Spleen (tissue), 11 donors: ENCODE measurements around the gene LAMC1. TPM values are rescaled to one million over a fixed set of nuclear protein-coding genes. Genes with fewer than 3 reads are reported as not detected.
"Not testable (repeated sequence)": the region's sequence is repeated elsewhere in the genome, so short reads cannot be mapped to it uniquely, and the experiment has no call there.

Source experiments
- DNase-seq: peaks from one replicate; pipeline ENCODE4 v3.0.0-alpha.2; 2020
- H3K27ac ChIP-seq, 8 donors: fragments of 200-600 bp; sonication (generic) in 7 of 8; 1 replicate in 4 of 8; 2 replicates in 4 of 8; pipeline versions ENCODE4 v1.5.0 to v1.8.0; 2016 to 2021; ENCODE audit warnings: inconsistent platforms in 4 of 8, mild to moderate bottlenecking in 4 of 8, moderate library complexity in 1 of 8
- H3K27me3 ChIP-seq, 7 donors: fragments of 200-600 bp; sonication (generic) in 6 of 7; replicated peaks in 1 of 7; 1 replicate in 4 of 7; 2 replicates in 3 of 7; pipeline versions ENCODE4 v1.5.0 to v1.8.0; 2016 to 2021; ENCODE audit warnings: inconsistent platforms in 3 of 7, mild to moderate bottlenecking in 1 of 7
- H3K36me3 ChIP-seq, 6 donors: fragments of 200-600 bp; sonication (generic) in 5 of 6; 1 replicate in 4 of 6; 2 replicates in 2 of 6; pipeline versions ENCODE4 v1.5.0 to v1.8.0; 2016 to 2021; ENCODE audit warnings: inconsistent platforms in 2 of 6
- H3K4me1 ChIP-seq, 6 donors: fragments of 200-600 bp; sonication (generic) in 5 of 6; 1 replicate in 3 of 6; 2 replicates in 3 of 6; pipeline versions ENCODE4 v1.5.0 to v1.8.0; 2016 to 2021; ENCODE audit warnings: inconsistent platforms in 3 of 6
- H3K4me3 ChIP-seq, 8 donors: fragments of 200-600 bp; sonication (generic) in 7 of 8; 1 replicate in 4 of 8; 2 replicates in 4 of 8; pipeline versions ENCODE4 v1.5.0 to v1.8.0; 2016 to 2021; ENCODE audit warnings: inconsistent platforms in 4 of 8, mild to moderate bottlenecking in 4 of 8, moderate library complexity in 2 of 8
- H3K9me3 ChIP-seq, 8 donors: fragments of 200-600 bp; sonication (generic) in 7 of 8; 1 replicate in 4 of 8; 2 replicates in 4 of 8; pipeline versions ENCODE4 v1.5.0 to v1.8.0; 2016 to 2021; ENCODE audit warnings: inconsistent platforms in 4 of 8
- POLR2A ChIP-seq, 3 donors: fragments of 450-650 bp; IDR thresholded peaks; one replicate each; pipeline ENCODE4 v1.5.1; 2017; ENCODE audit warnings: antibody characterized with exemption in 3 of 3, mild to moderate bottlenecking in 1 of 3
- POLR2AphosphoS5 ChIP-seq, 3 donors: sonication (generic); formaldehyde crosslinking; IDR thresholded peaks; one replicate each; pipeline ENCODE4 v1.5.1; 2017; ENCODE audit warnings: antibody characterized with exemption in 3 of 3
- WGBS, 5 donors: extraction: QIAGEN DNeasy Blood & Tissue Kit in 3 of 5; methylation state at CpG; one replicate each; pipeline versions ENCODE4 v1.1.5 to v1.1.7; 2013 to 2018; 5-methylcytosine and 5-hydroxymethylcytosine counted together
- intact Hi-C: fragments of 100-400 bp; cut with DNase I; formaldehyde crosslinking; loops from one replicate; pipeline ENCODE4 v1.15.0; 2023; ENCODE audit warnings: low total_unique reads
- polyA plus RNA-seq, 3 donors: library from polyadenylated mRNA; stranded (reverse); fragments of 200-250 nt; gene quantifications; one replicate each; pipeline ENCODE4 v1.2.1, GENCODE V29; 2013
- total RNA-seq, 7 donors: library from RNA; depleted of rRNA in 3 of 7; stranded (reverse); fragments of >200 nt in 3 of 7; fragmentation: NEBNext Ultra II Directional in 4 of 7; extraction: Animal tissue kit (Norgen Biotek cat#: 25700) in 4 of 7; gene quantifications; one replicate each; pipeline versions ENCODE4 v1.1.0 to v1.2.1, GENCODE V29; 2016 to 2021
- TF ChIP-seq, protein P1 (sequence below), 11 experiments: fragments of 200-600 bp in 7 of 11; fragments of 450-650 bp in 4 of 11; sonication (generic) in 4 of 11; IDR thresholded peaks in 8 of 11; conservative IDR thresholded peaks in 3 of 11; 1 replicate in 7 of 11; 2 replicates in 4 of 11; pipeline versions ENCODE4 v1.4.0 to v1.8.0; 2016 to 2021; ENCODE audit warnings: antibody characterized with exemption in 11 of 11, inconsistent platforms in 4 of 11, mild to moderate bottlenecking in 1 of 11
- donor health status: healthy with polysubstance abuse.
- donor health status: DM: no; HTN: no; CAD: no; lungs with moderate emphysema.
- donor health status: DM: no; HTN: no; CAD: no.
- donor health status: Bipolar disorder and iron deficiency.
- donor health status: healthy.
- donor health status: DM: no; HTN: no; CAD: no.
- donor health status: DM: yes; HTN: yes; CAD: no.

Gene LAMC1
- total and polyA plus RNA-seq, 10 donors: 2.7 to 38.5 (median 30.5) TPM

DNA sequence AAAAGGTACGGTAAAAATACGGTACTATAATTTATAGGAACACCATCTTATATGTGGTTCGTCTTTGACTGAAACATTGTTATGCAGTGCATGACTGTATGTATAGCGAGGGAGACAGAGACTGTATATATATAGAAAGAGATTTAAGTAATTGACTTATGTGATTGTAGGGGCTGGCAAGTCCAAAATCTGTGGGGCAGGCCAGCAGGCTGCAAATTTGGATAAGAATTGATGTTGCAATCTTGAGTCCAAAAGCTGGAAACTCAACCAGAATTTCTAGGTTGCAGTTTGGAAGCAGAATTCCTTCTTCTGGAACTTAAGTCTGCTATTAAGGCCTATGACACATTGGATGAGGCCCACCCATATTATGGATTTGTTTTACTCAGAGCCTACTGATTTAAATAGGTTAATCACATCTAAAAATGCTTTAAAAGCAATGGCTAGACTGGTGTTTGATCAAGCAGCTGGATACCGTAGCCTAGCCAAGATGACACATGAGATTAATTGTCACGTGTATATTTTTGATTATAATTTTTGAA, 42.0 kb downstream of the LAMC1 start:
- Histone ChIP-seq H3K27me3 (no peaks in the 10 kb centered on the region), H3K4me3 (no peak overlapping the region), H3K9me3 (peaks cover 0 to 12% (median 0%) of the 10 kb centered on the region in 8 donors), H3K4me1 (peaks cover 0 to 3% (median 0%) of the 10 kb centered on the region in 6 donors), H3K36me3 (no peaks in the 10 kb centered on the region), H3K27ac (no peak overlapping the region)
- intact Hi-C loops: no loop called here
- no peak for DNase-seq
- TF ChIP-seq POLR2A (IDR thresholded peaks at IDR 0.05): no peak
- TF ChIP-seq, protein P1, sequence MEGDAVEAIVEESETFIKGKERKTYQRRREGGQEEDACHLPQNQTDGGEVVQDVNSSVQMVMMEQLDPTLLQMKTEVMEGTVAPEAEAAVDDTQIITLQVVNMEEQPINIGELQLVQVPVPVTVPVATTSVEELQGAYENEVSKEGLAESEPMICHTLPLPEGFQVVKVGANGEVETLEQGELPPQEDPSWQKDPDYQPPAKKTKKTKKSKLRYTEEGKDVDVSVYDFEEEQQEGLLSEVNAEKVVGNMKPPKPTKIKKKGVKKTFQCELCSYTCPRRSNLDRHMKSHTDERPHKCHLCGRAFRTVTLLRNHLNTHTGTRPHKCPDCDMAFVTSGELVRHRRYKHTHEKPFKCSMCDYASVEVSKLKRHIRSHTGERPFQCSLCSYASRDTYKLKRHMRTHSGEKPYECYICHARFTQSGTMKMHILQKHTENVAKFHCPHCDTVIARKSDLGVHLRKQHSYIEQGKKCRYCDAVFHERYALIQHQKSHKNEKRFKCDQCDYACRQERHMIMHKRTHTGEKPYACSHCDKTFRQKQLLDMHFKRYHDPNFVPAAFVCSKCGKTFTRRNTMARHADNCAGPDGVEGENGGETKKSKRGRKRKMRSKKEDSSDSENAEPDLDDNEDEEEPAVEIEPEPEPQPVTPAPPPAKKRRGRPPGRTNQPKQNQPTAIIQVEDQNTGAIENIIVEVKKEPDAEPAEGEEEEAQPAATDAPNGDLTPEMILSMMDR (IDR thresholded peaks at IDR 0.05 in 8 of 11, conservative IDR thresholded peaks at IDR 0.05 in 3 of 11): no peak
- WGBS, 5 donors: 96 to 98% (median 98%) methylated on average over 6 of the region's 6 CpGs

DNA sequence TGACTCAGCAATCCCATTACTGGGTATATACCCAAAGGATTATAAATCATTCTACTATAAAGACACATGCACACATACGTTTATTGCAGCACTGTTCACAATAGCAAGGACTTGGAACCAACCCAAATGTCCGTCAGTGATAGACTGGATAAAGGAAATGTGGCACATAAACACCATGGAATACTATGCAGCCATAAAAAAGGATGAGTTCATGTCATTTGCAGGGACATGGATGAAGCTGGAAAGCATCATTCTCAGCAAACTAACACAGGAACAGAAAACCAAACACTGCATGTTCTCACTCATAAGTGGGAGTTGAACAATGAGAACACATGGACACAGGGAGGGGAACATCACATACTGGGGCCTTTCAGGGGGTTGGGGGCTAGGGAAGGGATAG, 43.2 kb downstream of the LAMC1 start:
- DNase-seq, H3K4me3 ChIP-seq, intact Hi-C loops, H3K27ac ChIP-seq, H3K36me3 ChIP-seq, H3K27me3 ChIP-seq: not testable (repeated sequence)
- 77 to 94% (median 88%) methylated on average over 2 of the region's 2 CpGs for WGBS, 5 donors
- H3K4me1 ChIP-seq: peaks cover 3 to 14% (median 10%) of the 10 kb centered on the region in 6 donors
- H3K9me3 ChIP-seq: peaks cover 0 to 12% (median 0%) of the 10 kb centered on the region in 8 donors

DNA sequence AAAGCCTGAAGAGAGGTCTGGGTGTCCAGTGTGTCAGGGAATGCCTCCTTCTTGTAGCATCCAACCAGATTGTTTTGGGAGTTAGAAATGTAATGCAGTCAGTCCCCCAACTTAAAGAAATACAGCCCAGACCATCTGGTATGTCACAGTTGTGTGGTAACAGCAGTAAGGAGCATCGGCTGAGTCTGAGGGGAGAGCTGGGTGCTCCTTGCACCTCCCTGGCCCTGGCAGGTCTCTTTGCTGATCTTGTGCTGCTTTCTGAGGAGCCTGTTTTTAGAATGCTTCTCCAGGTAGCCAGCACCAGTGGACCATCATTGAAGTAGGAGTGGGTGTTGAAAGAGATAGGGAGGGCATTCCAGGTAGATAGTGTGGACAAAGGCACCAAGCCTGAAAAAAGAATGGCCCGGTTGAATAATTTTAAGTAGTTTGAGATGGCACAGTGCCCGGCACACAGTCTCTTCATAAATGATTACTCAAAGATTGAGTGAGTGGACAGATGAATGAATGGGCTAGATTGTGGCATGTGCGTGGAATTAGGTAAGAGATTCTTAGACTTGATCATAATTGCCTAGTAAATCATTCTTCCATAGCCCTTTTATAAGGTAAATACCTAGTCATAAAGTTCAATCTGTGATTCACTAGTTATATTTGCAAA, 46.5 kb downstream of the LAMC1 start:
- no peak for DNase-seq

DNA sequence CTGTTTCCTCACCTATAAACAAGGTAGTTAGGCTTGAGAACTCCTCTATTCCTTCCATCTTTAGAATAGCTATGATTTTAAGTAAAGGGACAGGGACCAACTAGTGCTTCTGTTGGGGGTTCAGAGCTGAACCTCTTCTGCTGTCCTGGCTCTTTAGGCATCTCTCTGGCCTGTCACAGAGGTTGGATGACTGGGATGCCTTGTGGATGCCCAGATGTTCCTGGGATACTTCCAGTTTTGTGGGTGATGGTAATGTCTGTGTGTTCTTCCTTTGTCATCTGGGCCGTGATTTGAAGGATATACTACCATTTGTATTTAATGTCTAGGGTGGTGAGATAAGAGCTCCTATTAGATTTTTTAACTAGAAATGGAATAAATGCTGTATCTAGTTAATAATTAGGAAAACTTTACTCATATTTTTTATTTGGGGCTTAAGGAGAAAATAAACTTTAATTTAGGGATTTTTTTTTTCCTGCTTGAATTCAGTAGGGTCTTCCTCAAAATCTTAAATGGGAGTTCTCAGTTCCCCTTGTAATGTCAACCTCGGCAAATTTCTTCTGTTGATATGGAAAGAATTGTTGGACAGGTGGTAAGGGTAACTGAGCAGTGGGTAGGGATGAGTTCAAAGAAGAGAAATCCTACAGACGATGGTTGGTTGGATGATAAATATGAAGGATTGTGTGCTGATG, 47.2 kb downstream of the LAMC1 start:
- peaks cover 4 to 22% (median 15%) of the 10 kb centered on the region in 6 donors for H3K4me1 ChIP-seq
- H3K36me3 ChIP-seq: no peaks in the 10 kb centered on the region
- DNase-seq: no peak
- H3K27me3 ChIP-seq: no peaks in the 10 kb centered on the region
- no peak overlapping the region for H3K4me3 ChIP-seq
- intact Hi-C loops: no loop called here
- 51 to 61% (median 54%) methylated on average over 3 of the region's 3 CpGs for WGBS, 5 donors
- peaks cover 0 to 5% (median 0%) of the 10 kb centered on the region in 8 donors for H3K9me3 ChIP-seq
- TF ChIP-seq, protein P1 (IDR thresholded peaks at IDR 0.05 in 8 of 11, conservative IDR thresholded peaks at IDR 0.05 in 3 of 11): no peak
- TF ChIP-seq POLR2A (IDR thresholded peaks at IDR 0.05): no peak
- no peak for TF ChIP-seq POLR2AphosphoS5 (IDR thresholded peaks at IDR 0.05)
- H3K27ac ChIP-seq: no peak overlapping the region

More for the DNA sequence above, 46.5 kb downstream of the LAMC1 start:
- Histone ChIP-seq H3K4me1 (peaks cover 4 to 22% (median 15%) of the 10 kb centered on the region in 6 donors), H3K36me3 (no peaks in the 10 kb centered on the region), H3K4me3 (no peak overlapping the region), H3K9me3 (peaks cover 0 to 12% (median 0%) of the 10 kb centered on the region in 8 donors), H3K27me3 (no peaks in the 10 kb centered on the region), H3K27ac (no peak overlapping the region)
- TF ChIP-seq POLR2AphosphoS5 (IDR thresholded peaks at IDR 0.05) (no peak), POLR2A (IDR thresholded peaks at IDR 0.05) (no peak)
- TF ChIP-seq, protein P1 (IDR thresholded peaks at IDR 0.05 in 8 of 11, conservative IDR thresholded peaks at IDR 0.05 in 3 of 11): no peak
- WGBS, 5 donors: 89 to 91% (median 90%) methylated on average over 4 of the region's 4 CpGs
- intact Hi-C loops: no loop called here
